ENCODE data around the gene BAHCC1.

- TF ChIP-seq CTCF (IDR thresholded peaks at IDR 0.05), result no peak
- TF ChIP-seq EZH2 (IDR thresholded peaks at IDR 0.05), result no peak
Measured at GRCh38 chr17:81432941-81433340, 37.7 kb downstream of the BAHCC1 start.

Data from neural progenitor cell (in vitro differentiated cells).